ENCODE data around the gene ENTPD8.
"Not testable (repeated sequence)": the region's sequence is repeated elsewhere in the genome, so short reads cannot be mapped to it uniquely, and the experiment has no call there.

ENTPD8 gene

DNA sequence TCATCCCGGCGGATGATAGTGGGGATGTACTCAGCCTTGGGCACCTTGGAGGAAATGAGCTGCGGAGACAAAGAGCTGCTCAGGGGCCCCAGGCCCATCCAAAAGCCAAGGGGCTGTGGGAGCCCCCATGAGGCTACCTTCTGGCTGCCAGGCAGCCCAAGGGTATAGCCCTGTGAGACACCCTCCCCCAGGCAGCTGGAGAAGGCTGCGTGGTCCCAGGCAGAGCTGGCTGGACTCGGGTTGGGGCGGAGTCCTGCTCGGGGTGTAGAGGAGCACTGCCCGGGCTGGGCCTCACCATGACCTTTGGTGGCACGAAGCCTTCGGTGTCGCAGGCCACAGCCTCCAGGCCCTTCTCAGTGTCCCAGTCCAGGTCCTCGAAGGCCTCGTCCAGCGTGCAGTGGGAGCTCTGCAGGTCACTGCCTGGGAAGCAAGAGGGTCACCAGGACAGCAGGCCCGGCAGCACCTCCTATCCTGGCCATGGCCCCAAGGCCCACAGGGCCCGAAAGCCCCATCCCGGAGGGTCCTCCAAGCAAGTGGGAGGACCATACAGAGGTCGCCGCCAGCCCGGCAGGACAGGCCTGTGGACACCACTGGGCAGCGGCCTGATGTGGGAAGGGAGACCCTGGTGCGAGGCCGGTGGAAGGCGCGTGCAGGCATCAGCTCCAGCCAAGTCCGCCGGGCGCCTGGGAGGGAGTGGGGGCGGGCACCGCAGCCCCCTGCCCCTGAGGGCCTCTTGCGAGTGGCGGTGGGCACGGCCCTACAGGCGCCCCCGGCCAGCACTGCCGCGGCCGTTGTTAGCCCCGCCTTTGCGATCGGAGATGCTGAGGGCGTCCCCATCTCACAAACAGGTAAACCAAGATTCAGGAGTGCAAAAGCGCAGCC lies 11.8 kb upstream of the ENTPD8 start:
- H3K27ac Mint-ChIP-seq (ENCODE audit: low read depth): no peak overlapping the region
- no peak overlapping the region for H3K4me3 Mint-ChIP-seq
- H3K4me1 Mint-ChIP-seq: peaks cover 30% of the 10 kb centered on the region
- no peaks in the 10 kb centered on the region for H3K27me3 Mint-ChIP-seq
- peaks cover 23% of the 10 kb centered on the region for H3K36me3 Mint-ChIP-seq (ENCODE audit: insufficient read depth)
- ATAC-seq (replicated peaks; ENCODE audit: extremely low read depth, poor library complexity, severe bottlenecking) (no peak), DNase-seq (ENCODE audit: low spot score in 2 of 2) (no peak)
- no peaks in the 10 kb centered on the region for H3K9me3 Mint-ChIP-seq

DNA sequence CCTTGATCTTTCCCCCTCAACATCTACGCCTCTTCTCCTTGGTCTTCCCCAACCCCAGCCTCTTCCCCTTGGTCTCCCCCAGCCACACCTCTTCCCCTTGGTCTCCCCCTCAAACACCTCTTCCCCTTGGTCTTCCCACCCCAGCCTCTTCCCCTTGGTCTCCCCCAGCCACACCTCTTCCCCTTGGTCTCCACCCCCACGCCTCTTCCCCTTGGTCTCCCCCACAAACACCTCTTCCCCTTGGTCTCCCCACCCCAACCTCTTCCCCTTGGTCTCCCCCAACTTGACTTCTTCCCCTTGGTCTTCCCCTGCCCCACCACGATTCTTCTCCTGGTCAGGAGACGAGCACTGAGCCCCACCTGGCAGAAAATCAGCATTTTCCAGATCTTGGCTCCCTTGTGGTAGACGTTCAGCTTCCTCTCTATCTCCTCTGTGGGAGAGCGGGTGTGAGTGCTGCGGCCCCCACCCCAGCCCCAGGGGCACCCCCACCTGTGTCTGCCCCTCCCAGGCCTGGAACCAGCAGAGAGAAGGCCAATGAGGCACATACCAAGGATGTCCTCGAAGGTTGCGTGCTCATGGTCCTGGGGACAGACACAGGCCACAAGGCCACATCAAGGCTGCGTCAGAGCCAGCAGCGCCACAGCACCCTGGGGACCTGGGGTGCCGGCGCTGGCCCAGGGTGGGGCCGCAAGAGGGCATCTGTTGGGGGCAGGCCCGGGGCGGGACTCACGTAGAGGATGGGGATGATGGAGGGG lies 11.0 kb upstream of the ENTPD8 start:
- peaks cover 31% of the 10 kb centered on the region for H3K4me1 Mint-ChIP-seq
- peaks cover 23% of the 10 kb centered on the region for H3K36me3 Mint-ChIP-seq (ENCODE audit: insufficient read depth)
- no peak for DNase-seq (ENCODE audit: low spot score in 2 of 2)
- no peak for ATAC-seq (replicated peaks; ENCODE audit: extremely low read depth, poor library complexity, severe bottlenecking)
- H3K9me3 Mint-ChIP-seq: no peaks in the 10 kb centered on the region
- no peaks in the 10 kb centered on the region for H3K27me3 Mint-ChIP-seq
- H3K4me3 Mint-ChIP-seq: peak overlapping the region; percentile 59
- H3K27ac Mint-ChIP-seq (ENCODE audit: low read depth): no peak overlapping the region

DNA sequence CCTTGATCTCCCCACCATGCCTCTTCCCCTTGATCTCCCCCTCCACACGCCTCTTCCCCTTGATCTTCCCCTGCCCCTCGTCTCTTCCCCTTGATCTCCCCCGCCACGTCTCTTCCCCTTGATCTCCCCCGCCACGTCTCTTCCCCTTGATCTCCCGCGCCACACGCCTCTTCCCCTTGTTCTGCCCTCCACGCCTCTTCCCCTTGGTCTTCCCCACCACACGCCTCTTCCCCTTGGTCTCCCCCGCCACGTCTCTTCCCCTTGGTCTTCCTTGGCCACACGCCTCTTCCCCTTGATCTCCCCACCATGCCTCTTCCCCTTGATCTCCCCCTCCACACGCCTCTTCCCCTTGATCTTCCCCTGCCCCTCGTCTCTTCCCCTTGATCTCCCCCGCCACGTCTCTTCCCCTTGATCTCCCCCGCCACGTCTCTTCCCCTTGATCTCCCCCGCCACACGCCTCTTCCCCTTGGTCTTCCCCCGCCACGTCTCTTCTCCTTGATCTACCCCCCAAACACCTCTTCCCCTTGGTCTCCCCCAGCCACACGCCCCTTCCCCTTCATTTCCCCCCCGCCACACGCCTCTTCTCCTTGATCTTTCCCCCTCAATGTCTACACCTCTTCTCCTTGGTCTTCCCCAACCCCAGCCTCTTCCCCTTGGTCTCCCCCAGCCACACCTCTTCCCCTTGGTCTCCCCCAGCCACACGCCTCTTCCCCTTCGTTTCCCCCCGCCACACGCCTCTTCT lies 10.3 kb upstream of the ENTPD8 start:
- Mint-ChIP-seq H3K27ac (ENCODE audit: low read depth) (peak overlapping the region; percentile 89), H3K4me1 (peaks cover 36% of the 10 kb centered on the region), H3K4me3 (peak overlapping the region; percentile 72), H3K36me3 (ENCODE audit: insufficient read depth) (peaks cover 23% of the 10 kb centered on the region)
- H3K27me3 Mint-ChIP-seq; ATAC-seq (replicated peaks; ENCODE audit: extremely low read depth, poor library complexity, severe bottlenecking); DNase-seq (ENCODE audit: low spot score in 2 of 2); H3K9me3 Mint-ChIP-seq: not testable (repeated sequence)

DNA sequence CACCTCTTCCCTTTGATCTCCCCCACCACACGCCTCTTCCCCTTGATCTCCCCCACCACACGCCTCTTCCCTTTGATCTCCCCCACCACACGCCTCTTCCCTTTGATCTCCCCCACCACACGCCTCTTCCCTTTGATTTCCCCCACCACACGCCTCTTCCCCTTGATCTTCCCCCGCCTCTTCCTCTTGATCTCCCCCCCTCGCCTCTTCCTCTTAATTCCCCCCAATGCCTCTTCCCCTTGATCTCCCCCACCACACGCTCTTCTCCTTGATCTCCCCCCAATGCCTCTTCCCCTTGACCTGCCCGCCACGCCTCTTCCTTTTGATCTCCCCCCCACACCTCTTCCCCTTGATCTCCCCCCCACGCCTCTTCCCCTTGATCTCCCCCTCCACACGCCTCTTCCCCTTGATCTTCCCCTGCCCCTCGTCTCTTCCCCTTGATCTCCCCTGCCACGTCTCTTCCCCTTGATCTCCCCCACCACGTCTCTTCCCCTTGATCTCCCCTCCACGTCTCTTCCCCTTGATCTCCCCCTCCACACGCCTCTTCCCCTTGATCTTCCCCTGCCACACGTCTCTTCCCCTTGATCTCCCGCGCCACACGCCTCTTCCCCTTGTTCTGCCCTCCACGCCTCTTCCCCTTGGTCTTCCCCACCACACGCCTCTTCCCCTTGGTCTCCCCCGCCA lies 9.5 kb upstream of the ENTPD8 start:
- not testable (repeated sequence) for H3K9me3 Mint-ChIP-seq, H3K27me3 Mint-ChIP-seq
- Mint-ChIP-seq H3K4me3 (peak overlapping the region; percentile 72), H3K27ac (ENCODE audit: low read depth) (peak overlapping the region; percentile 89), H3K36me3 (ENCODE audit: insufficient read depth) (peaks cover 23% of the 10 kb centered on the region), H3K4me1 (peaks cover 30% of the 10 kb centered on the region)
- DNase-seq (ENCODE audit: low spot score in 2 of 2) (peak; percentile 49 to 54), ATAC-seq (replicated peaks; ENCODE audit: extremely low read depth, poor library complexity, severe bottlenecking) (peak; percentile 26)

DNA sequence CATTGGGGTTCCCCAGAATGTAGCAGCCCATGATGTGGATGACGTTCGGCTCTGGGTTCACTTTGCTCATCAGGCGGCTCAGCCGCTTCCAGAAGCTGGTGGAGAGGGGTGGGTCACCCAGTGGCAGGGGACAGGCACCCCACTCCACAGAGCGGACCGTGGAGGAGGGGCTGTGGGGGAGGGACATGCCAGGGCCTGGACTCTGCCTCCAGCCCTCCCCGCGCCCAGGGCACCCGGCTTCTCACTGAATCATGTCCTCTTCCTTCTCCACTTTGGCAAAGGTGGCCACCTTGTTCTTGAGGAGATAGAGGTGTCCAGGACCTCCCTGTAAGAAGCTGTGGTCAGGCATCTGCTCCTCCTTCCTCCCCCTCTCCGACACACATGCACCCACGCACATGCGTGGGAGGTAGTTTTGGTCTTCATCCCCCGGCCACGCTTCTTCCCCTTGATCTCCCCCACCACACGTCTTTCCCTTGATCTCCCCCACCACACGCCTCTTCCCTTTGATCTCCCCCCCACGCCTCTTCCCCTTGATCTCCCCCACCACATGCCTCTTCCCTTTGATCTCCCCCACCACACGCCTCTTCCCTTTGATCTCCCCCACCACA lies 8.9 kb upstream of the ENTPD8 start:
- Mint-ChIP-seq H3K27me3 (no peaks in the 10 kb centered on the region), H3K4me1 (peaks cover 35% of the 10 kb centered on the region), H3K27ac (ENCODE audit: low read depth) (peak overlapping the region; percentile 89), H3K36me3 (ENCODE audit: insufficient read depth) (peaks cover 23% of the 10 kb centered on the region), H3K9me3 (no peaks in the 10 kb centered on the region), H3K4me3 (peak overlapping the region; percentile 72)
- DNase-seq (ENCODE audit: low spot score in 2 of 2) (peak; percentile 50 to 57), ATAC-seq (replicated peaks; ENCODE audit: extremely low read depth, poor library complexity, severe bottlenecking) (peak; percentile 14)

DNA sequence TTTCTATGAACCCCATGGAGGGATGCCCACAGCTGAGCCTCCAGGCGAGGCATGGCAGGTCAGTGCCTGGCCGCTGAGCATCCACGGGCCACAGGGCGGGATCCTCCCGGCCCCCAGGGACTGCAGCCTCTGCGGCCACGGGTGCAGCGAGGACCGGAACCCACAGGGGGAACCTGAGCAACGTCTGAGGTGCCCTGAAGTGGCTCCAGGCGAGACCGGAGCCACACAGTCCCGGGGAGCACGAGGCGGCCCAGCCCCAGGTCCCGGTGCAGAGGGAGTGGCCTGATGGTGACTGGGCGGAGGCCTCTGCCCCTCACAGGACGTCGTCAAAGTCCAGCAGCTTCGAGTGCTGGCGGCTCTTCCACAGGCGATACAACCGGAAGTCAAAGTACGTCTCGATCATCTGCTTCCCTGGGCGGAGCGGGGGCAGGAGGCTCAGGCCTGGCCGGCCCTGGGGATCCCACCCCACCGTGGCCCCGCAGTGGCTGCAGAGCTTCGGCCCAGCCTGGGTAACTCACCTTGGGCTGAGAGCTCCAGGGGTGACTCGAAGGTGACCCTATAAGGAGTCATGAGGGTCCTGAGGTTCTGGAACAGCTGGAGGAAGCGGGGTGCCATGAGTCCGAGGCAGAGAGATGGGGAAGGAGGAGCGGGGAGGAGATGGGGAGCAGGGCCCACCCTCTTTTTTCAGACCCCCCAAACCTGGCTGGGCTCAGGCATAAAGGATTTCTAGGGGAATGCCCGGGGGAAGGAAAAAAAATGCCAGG lies 8.1 kb upstream of the ENTPD8 start:
- Mint-ChIP-seq H3K9me3 (no peaks in the 10 kb centered on the region), H3K4me3 (peak overlapping the region; percentile 18), H3K36me3 (ENCODE audit: insufficient read depth) (peaks cover 23% of the 10 kb centered on the region), H3K4me1 (peaks cover 37% of the 10 kb centered on the region), H3K27me3 (no peaks in the 10 kb centered on the region), H3K27ac (ENCODE audit: low read depth) (peak overlapping the region; percentile 89)
- ATAC-seq (replicated peaks; ENCODE audit: extremely low read depth, poor library complexity, severe bottlenecking): no peak
- DNase-seq (ENCODE audit: low spot score in 2 of 2): no peak

DNA sequence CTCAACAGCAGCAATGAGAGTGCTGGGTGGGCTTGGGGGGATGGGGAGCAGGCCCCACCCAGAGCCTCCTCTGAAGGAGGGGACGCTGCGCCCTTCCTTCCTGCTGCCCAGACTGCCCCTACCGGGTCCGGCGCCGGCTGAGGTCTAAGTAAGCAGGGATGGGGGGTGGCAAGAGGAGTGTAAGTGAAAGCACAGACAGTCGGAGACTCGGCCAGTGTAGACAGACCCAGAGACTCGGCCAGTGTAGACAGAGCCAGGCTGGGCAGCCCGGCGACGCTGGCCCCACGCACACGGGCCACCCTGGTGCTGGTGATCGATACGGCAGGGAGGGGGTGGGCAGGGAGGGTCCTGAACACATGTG lies 7.4 kb upstream of the ENTPD8 start:
- H3K27me3 Mint-ChIP-seq: peaks cover 6% of the 10 kb centered on the region

DNA sequence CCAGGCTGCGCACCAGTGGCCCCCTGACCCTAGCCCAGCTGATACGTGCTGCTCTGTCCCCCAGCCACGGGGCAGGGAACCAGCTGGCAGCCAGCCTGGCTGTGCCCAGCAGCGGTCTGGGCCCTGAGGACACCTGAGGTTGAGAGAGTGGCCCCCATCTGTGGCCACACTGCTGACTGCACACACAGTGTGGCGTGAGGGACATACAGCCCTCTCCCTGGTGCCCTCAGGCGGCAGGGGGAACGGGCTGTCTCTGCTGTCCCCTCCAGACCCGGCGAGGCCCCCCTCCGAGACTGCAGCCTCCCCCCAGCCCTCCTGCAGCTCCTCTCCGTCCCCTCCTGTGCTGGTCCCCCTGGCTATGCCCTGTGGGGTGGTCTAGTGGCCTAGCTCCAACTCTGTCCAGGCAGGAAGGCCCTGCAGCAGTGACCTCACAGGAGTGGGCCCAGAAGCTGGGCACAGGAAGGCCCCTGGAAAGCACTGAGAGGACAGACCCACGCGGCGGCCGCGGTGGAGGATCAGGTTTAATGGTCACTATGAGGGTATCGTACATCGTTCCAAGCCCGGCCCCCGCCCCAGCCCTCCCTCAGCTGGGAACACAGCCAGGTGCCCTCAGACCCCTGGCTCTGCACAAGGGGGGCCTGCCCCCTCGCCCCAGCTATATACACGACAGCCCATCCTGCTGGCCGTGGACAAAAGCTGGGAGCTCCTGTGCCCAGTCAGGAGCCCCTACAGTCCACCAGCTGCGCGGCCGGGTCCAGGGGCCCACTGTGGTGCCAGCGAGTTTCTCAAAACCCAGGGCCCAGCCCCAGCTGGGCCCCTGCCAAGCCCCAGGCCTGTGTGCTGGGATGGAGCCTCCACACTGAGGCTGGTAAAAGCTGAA lies 6.8 kb upstream of the ENTPD8 start:
- Mint-ChIP-seq H3K27me3 (peaks cover 11% of the 10 kb centered on the region), H3K4me3 (no peak overlapping the region), H3K9me3 (no peaks in the 10 kb centered on the region), H3K4me1 (peaks cover 37% of the 10 kb centered on the region), H3K27ac (ENCODE audit: low read depth) (no peak overlapping the region), H3K36me3 (ENCODE audit: insufficient read depth) (peaks cover 22% of the 10 kb centered on the region)
- ATAC-seq (replicated peaks; ENCODE audit: extremely low read depth, poor library complexity, severe bottlenecking) (no peak), DNase-seq (ENCODE audit: low spot score in 2 of 2) (no peak)

More for the DNA sequence above, 7.4 kb upstream of the ENTPD8 start:
- peaks cover 23% of the 10 kb centered on the region for H3K36me3 Mint-ChIP-seq (ENCODE audit: insufficient read depth)
- no peak for DNase-seq (ENCODE audit: low spot score in 2 of 2)
- peaks cover 37% of the 10 kb centered on the region for H3K4me1 Mint-ChIP-seq
- H3K9me3 Mint-ChIP-seq: no peaks in the 10 kb centered on the region
- no peak overlapping the region for H3K27ac Mint-ChIP-seq (ENCODE audit: low read depth)
- H3K4me3 Mint-ChIP-seq: no peak overlapping the region
- ATAC-seq (replicated peaks; ENCODE audit: extremely low read depth, poor library complexity, severe bottlenecking): no peak

DNA sequence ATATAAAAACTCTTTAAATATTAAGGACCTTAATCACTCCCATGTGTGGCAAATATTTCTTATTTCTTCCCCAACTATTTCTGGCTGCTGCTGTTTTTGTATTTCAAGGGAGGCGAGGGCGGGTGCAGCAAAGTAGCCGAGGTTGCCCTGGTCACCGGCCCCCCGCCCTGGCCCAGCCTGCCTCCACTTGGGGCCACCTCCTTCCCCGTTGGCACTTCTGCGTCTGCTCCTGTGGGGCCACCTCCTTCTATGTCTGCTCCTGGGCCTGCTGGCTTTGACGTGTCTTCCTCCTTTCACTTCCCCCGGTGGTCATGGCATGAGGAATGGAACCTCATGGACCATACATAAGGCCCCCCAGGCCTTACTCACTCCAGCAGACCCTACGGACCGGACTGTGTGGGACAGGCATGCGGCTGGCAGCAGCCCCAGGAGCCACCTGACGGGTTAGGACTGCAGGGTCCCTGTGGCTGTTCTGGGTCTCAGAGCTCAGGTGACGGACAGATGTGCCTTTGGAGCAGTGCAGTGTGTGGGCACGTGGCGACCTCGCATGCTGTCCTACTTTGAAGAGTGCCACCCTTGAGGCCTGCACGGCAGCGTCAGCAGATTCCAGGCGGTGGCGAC lies 5.8 kb upstream of the ENTPD8 start:
- ATAC-seq (replicated peaks; ENCODE audit: extremely low read depth, poor library complexity, severe bottlenecking): no peak
- peaks cover 33% of the 10 kb centered on the region for H3K4me1 Mint-ChIP-seq
- H3K36me3 Mint-ChIP-seq (ENCODE audit: insufficient read depth): peaks cover 17% of the 10 kb centered on the region
- no peak overlapping the region for H3K27ac Mint-ChIP-seq (ENCODE audit: low read depth)
- H3K9me3 Mint-ChIP-seq: no peaks in the 10 kb centered on the region
- H3K27me3 Mint-ChIP-seq: peaks cover 15% of the 10 kb centered on the region
- no peak for DNase-seq (ENCODE audit: low spot score in 2 of 2)
- H3K4me3 Mint-ChIP-seq: no peak overlapping the region

DNA sequence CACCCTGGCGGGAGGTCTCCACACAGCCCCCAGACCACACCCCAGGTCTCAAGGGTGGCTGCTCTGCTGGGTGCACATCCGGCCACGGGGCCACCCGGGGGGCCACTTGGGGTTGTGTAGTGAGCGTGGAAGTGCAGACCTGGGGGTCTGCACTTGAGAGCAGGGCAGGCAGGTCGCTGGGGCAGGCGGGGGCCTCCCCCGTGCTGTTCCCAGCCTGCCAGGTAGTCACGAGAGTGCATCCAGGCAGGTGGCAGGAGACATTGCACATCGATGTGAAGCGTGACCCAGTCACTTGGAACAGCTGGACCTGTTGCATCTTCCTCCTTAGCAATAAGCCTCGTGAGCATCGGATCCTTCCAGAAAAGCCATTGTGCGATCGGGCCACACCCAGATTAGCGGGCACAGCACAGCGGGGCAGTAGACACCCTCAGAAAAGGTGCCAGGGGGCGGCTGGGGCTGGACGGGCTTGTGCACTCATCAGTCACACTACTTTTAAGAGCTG lies 4.8 kb upstream of the ENTPD8 start:
- no peak overlapping the region for H3K27ac Mint-ChIP-seq (ENCODE audit: low read depth)
- no peak for ATAC-seq (replicated peaks; ENCODE audit: extremely low read depth, poor library complexity, severe bottlenecking)
- H3K4me1 Mint-ChIP-seq: peaks cover 32% of the 10 kb centered on the region

More for the DNA sequence above, 4.8 kb upstream of the ENTPD8 start:
- Mint-ChIP-seq H3K9me3 (no peaks in the 10 kb centered on the region), H3K36me3 (ENCODE audit: insufficient read depth) (peaks cover 17% of the 10 kb centered on the region), H3K27me3 (peaks cover 20% of the 10 kb centered on the region), H3K4me3 (no peak overlapping the region)
- DNase-seq (ENCODE audit: low spot score in 2 of 2): no peak
